H54 (cell line): Measurements from ENCODE around the gene DIP2C.

Experiments
- DNase-seq: peaks from one replicate; pipeline ENCODE4 v3.0.0; 2011; ENCODE audit warnings: low spot score, mixed read lengths; ENCODE audit not compliant: insufficient read length
- FAIRE-seq: peaks from 3 replicates; lab custom pipeline; 2011; peaks lifted over from hg19 to GRCh38; lab: Jason Lieb, UNC
- POLR2A ChIP-seq: IDR thresholded peaks from 2 replicates; pipeline ENCODE4 v1.6.1; 2011; ENCODE audit warnings: low read depth, mild to moderate bottlenecking, low read length

The DIP2C gene

DNA sequence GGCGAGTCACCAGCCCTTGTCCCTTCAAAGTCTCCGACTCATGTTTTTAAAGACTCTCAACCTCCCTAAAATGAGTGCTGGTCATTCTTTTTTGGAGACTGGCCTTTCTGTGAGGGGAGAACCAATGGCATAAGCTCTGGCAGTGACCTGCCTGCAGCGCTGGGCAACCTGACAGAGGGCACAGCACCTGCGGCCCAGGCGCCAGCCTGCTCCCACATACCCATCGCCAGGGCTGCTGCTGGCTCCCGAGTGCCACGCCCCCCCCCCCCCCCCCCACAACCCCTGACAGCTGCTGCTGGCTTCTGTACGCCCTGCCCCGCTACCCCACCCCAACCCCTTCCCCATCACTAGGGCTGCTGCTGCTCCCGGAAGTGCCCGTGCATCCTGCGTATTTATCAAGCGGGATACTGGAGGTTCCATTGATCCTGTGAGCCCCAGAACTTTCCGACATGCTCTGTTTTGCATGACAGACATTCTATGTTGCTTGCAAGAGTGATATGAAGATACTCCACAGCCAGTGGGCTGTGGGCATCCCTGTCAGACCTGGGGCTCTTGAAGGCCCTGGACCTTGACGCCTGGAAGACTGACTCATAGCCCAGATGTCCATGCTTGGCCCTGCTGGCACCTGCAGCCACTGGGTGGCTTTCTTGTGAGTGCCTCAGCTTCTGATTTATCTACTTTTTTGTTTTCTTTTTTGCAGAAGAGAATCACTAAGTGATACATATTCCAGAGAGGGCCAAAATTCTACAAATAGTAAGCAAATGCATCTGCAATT is 310.4 kb downstream of the DIP2C start:
- no peak for FAIRE-seq
- no peak for TF ChIP-seq POLR2A
- DNase-seq = no peak

DNA sequence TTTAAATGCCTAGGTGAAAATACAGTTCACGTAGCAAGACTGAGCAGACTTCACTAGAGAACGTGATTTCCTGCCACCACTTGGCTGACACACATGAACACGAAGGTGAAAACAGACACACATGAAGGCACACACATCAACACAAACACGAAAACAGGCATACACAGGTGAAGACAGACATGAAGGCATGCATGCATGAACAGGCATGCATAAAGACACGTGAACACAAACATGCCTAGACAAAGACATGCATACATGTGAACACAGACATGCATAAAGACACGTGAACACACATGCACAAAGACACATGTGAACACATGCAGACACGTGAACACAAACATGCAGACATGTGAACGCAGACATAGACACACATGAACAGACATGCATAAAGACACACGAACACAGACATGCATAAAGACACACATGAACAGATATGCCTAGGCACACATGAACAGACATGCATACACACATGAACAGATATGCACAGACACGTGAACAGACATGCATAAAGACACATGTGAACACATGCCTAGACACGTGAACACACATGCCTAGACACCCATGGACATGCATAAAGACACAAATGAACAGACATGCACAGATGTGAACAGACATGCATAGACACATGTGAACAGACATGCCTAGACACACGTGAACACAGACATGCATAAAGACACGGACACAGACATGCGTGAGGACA is 311.1 kb downstream of the DIP2C start:
- no peak for TF ChIP-seq POLR2A
- FAIRE-seq = no peak
- DNase-seq = no peak

DNA sequence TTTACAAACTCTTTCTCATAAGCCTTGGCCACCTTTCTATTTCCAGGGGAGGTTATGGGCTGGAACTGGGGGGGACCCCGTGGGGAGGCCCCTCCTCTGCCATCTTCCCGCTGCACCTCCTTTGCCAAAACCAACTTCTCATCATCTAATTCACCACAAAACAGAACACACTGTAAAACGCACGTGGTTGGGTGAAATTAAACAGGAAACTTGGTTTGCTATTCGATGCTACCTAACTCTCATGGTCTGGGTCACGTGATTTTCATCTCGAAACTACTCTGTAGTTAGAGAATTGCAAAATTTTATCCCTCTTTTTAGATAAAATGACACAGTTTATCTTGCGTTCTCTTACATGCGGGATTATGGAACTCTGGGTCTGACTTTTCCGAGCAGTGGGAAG is 312.2 kb downstream of the DIP2C start:
- no peak for DNase-seq
- TF ChIP-seq POLR2A = no peak
- no peak for FAIRE-seq

DNA sequence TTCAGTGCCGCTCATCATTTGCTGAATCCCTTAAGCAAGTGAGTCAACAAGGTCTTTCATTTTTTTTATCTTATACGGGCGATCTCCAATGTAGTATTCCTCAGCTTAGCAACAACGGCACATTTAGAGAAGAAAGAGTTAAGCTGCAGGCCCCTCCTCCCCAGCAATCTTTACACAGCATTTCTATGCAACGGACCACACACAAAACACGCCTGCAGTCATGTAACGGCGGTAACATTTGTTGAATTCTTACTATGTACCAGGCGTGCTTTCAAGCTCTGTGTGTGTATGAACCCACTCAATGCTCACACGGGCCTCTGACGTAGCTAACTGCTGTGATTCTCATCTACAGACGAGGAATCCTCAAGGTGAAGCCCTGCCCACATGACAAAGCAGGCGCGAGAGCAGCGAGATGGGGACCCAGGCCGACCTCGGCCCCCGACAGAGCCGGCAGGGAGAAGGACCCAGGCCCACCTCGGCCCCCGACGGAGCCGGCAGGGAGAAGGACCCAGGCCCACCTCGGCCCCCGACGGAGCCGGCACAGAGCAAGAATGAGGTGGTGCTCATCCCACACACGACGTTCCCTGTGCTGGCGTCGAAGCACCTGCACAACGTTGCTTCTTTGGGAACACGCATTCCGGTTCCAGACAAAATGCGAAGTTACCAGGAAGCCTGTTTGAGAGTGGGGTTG is 313.5 kb downstream of the DIP2C start:
- no peak for TF ChIP-seq POLR2A
- DNase-seq (no peak), FAIRE-seq (no peak)

DNA sequence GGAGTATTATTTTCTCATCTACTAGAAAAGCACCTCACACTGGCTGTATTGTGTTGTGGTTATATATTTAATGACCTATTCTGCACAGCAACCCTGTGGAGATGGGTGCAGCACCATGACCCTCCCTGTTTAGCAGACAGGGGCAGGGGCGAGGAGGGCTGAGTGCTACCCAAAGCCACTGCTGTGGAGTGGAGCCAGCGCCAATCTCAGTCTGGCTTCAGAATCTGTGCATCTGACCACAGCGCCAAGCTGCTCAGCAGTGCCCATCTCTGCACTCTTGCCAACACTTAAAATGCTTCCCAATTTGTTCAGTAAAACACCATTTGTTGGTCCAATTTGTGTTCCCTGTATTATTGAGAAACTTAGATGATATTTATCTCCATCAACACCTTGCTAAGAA is 315.1 kb downstream of the DIP2C start:
- FAIRE-seq (no peak), DNase-seq (no peak)
- TF ChIP-seq POLR2A = no peak

DNA sequence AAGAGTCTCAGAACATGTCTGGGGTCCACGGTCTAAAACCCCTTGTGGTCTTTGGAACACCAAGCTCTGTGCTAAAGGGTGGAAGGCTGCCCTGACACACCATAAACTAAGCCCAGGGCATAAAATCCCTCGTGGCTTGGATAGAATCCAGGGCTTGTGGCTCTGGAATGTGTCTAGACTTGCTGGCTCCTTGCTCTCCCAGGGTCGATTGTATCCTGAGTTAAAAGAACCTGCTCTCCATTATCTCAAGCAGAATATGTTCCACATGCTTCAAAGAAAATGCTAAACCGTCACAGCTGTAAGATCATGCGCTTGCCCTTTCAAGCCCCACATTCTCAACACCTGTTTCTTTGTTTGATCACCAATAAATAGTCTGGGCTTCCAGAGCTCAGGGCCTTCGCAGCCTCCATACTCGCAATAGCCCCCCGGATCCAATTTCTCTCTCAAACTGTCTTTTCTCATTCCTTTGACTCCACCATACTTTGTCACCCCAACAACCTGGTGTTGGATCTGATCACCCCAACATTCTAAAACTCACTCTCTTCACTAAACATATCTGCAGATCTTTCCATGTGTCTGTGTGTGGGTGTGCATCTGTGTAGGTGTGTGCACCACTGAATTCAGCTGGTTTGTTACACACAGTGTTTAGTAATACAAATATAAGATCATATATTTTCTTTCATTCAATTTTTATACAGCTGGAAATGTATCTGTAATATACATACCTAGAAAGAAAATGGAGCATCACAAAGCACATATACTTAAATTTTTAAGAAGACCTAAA is 315.8 kb downstream of the DIP2C start:
- FAIRE-seq = no peak
- DNase-seq = no peak

DNA sequence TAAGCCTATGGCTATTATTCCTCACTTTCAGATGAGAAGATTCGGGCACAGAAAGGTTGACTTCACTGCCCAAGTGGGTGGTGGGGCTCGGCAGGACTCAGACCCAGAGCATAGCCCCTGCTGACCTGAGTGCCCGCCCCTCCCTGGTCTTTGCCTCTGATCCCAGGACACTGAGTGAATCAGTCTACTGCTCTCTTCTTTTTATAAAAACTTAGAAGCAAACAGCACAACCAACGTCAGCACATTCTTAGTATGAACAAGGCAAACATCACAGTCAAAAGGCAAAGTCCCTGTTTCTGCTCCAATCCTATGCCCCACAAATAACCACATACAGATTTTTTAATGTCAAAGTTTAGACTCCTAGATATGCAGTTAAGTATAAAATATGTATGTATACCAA is 316.5 kb downstream of the DIP2C start:
- TF ChIP-seq POLR2A = no peak
- no peak for FAIRE-seq
- no peak for DNase-seq

More for the DNA sequence above, 315.8 kb downstream of the DIP2C start:
- no peak for TF ChIP-seq POLR2A

DNA sequence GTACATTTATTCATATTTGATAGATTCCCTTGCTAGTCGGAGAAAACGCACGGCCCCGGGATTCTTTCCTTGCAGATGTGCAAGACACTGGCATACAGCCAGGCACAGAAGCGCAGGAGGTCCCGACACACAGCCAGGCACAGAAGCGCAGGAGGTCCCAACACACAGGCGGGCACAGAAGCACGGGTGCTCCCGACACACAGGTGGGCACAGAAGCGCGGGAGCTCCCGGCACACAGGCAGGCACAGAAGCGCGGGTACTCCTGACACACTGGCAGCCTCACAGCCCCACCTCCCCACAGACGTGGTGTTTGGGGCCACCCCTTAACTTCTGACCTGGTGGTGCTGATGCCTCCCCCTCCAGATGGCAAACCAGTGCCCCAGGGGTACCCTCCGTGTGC is 316.9 kb downstream of the DIP2C start:
- no peak for DNase-seq
- no peak for FAIRE-seq
- no peak for TF ChIP-seq POLR2A

DNA sequence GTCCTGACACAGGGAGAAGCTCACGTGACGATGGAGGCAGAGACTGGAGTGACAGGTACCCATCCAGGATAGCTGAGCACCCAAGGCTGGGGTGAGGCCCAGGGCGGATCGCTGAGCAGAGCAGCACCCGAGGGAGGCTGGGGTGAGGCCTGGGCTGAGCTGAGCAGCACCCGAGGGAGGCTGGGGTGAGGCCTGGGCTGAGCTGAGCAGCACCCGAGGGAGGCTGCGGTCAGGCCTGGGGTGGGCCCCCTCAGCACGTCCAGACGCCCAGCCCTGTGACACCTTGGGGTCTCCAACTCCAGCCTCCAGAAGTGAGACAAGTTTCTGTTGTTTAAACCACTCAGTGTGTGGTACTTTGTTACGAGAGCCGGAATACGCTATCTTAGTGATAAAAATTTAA is 318.0 kb downstream of the DIP2C start:
- DNase-seq (no peak), FAIRE-seq (no peak)
- no peak for TF ChIP-seq POLR2A

DNA sequence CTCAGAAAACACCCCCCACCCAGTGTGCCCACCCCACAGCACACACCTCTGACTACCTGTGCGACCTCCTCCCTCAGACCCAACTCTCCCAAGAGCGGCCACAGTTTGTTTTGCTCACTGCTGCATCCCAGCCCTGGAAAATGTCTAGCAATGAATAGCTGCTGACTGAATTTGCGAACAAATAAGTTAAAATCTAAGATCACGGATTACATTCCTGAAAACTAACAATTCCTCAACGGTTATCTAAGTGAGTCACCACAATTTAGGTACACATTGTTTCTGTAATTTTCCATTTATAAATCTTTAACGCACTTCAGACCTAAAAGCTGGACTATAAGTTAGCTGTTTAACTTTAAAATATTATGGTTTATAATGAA is 319.0 kb downstream of the DIP2C start:
- no peak for DNase-seq
- TF ChIP-seq POLR2A = no peak
- FAIRE-seq = no peak

DNA sequence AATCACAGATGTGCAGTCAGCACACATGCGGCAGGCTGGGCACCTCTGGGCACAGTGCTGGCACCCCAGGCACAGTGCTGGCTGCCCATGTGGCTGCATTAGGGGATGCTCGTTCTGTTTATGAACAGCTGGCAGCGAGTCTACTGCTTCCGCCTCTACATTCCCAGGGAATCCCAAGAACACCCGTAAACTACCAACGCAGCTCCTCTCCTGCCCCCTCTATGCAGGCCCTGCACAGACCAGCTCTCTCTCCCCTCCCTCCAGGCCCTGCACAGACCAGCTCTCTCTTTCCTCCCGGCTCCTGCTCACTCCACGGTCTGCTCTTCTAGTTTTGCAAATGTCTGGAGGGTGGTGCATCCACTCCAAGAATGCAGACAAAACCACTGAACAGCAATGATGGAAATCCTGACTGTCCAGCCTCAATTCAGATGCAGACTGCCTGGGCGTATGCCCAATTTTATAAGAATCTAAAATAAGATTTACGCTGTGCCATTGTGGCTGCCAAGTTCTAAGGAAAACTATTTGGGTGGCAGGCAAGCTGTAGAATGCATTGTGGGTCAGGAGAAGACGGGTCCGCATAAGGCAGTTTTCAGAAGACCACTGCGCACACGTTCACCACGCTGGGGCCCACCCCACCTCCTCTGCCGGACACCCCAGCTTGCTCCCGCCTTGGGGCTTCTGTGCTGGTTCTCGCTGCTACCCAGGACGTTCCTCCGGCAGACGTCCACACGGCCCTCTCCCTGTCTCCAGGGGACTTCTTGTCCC is 319.6 kb downstream of the DIP2C start:
- no peak for DNase-seq
- TF ChIP-seq POLR2A = no peak
- FAIRE-seq = no peak

DNA sequence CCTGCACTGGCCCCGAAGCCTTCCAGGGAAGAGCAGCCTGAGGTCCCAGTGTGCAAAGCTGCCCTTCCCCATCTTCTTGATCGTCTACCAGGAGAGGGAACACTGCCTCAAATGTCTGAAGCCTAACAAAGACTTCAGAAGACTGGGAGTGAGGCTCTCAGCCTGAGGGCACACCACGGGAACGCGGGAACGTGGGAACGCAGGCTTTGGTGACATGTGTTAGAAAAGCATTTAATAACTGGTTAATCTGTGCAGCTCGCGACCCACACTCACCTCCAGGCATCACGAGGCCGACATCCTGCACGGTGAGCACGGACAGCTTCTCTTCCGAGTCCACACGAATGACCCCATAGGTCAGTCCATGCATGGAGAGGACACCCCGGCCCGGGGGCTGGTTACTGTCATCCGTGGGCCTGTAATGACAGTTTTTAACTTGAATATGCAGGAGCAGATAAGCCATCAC is 320.2 kb downstream of the DIP2C start:
- DNase-seq (no peak), FAIRE-seq (no peak)
- TF ChIP-seq POLR2A = no peak
